C4-2B (cell line): ENCODE results near the gene KRT80.

Experiments used
- ZFX ChIP-seq: fragments of 450-650 bp; IDR thresholded peaks from 2 replicates; pipeline ENCODE4 v1.6.1; 2017
- TF ChIP-seq, protein P1 (sequence below): fragments of 450-650 bp; conservative IDR thresholded peaks from 2 replicates; pipeline ENCODE4 v1.5.1; 2017; ENCODE audit warnings: mild to moderate bottlenecking

DNA sequence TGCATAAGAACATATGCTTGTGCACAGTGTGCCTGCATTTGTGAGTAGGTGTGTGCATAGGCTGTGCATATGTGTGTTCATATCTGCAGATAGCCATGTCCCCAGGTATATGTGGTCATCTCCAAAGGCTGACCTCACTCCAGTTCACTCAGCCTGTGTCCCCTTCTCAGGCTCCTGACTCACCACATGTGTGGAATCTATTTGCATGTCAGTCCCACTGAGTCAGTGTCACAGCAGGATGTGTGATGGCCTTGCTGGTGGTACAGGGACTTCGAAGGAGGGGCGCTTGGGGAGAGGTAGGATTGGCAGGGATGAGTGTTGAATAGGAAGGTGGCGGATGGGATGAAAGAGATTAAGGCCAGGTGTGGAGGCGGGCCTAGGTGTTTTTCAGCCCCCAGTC, 35.5 kb downstream of the KRT80 start:
- TF ChIP-seq, protein P1, sequence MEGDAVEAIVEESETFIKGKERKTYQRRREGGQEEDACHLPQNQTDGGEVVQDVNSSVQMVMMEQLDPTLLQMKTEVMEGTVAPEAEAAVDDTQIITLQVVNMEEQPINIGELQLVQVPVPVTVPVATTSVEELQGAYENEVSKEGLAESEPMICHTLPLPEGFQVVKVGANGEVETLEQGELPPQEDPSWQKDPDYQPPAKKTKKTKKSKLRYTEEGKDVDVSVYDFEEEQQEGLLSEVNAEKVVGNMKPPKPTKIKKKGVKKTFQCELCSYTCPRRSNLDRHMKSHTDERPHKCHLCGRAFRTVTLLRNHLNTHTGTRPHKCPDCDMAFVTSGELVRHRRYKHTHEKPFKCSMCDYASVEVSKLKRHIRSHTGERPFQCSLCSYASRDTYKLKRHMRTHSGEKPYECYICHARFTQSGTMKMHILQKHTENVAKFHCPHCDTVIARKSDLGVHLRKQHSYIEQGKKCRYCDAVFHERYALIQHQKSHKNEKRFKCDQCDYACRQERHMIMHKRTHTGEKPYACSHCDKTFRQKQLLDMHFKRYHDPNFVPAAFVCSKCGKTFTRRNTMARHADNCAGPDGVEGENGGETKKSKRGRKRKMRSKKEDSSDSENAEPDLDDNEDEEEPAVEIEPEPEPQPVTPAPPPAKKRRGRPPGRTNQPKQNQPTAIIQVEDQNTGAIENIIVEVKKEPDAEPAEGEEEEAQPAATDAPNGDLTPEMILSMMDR: no peak
- no peak for TF ChIP-seq ZFX
